Liver (tissue), 9 donors: Measurements from ENCODE around the gene STAT2. TPM values are rescaled to one million over a fixed set of nuclear protein-coding genes. Genes with fewer than 3 reads are reported as not detected.

Source experiments
- DNase-seq: peaks from one replicate; pipeline ENCODE4 v3.0.0-alpha.2; 2017; ENCODE audit warnings: low spot score
- H3K27ac ChIP-seq, 2 donors: one replicate each; pipeline ENCODE4 v1.7.0; 2013; ENCODE audit warnings: inconsistent platforms in 2 of 2, low read length in 2 of 2, control low read depth in 1 of 2, low read depth in 1 of 2, mild to moderate bottlenecking in 1 of 2
- H3K27me3 ChIP-seq, 4 donors: one replicate each; pipeline versions ENCODE4 v1.6.1 to v1.7.0; 2013; ENCODE audit warnings: low read length in 3 of 4, inconsistent platforms in 1 of 4, mild to moderate bottlenecking in 1 of 4, moderate library complexity in 1 of 4; ENCODE audit not compliant: control insufficient read depth in 4 of 4, insufficient read depth in 4 of 4
- H3K36me3 ChIP-seq, 4 donors: one replicate each; pipeline versions ENCODE4 v1.6.1 to v1.7.0; 2013; ENCODE audit warnings: low read length in 3 of 4, mild to moderate bottlenecking in 3 of 4, low read depth in 1 of 4, moderate library complexity in 1 of 4; ENCODE audit not compliant: control insufficient read depth in 4 of 4, insufficient read depth in 3 of 4
- H3K4me1 ChIP-seq, 4 donors: one replicate each; pipeline versions ENCODE4 v1.6.1 to v1.7.0; 2013; ENCODE audit warnings: low read length in 3 of 4, mild to moderate bottlenecking in 3 of 4, moderate library complexity in 1 of 4; ENCODE audit not compliant: control insufficient read depth in 4 of 4, insufficient read depth in 4 of 4
- H3K4me3 ChIP-seq, 3 donors: one replicate each; pipeline versions ENCODE4 v1.6.1 to v1.7.0; 2013; ENCODE audit warnings: low read length in 3 of 3, control low read depth in 1 of 3, low read depth in 1 of 3, mild to moderate bottlenecking in 1 of 3
- H3K9ac ChIP-seq, 2 donors: one replicate each; pipeline ENCODE4 v1.7.0; 2013; ENCODE audit warnings: low read length in 2 of 2, mild to moderate bottlenecking in 2 of 2, moderate library complexity in 2 of 2, control low read depth in 1 of 2, low read depth in 1 of 2
- H3K9me3 ChIP-seq, 4 donors: one replicate each; pipeline versions ENCODE4 v1.6.1 to v1.7.0; 2013; ENCODE audit warnings: low read length in 3 of 4; ENCODE audit not compliant: control insufficient read depth in 4 of 4
- EGR1 ChIP-seq, 2 donors: IDR thresholded peaks; 2 replicates each; pipeline ENCODE4 v1.6.1; 2016 to 2018; ENCODE audit warnings: antibody characterized with exemption in 2 of 2, low read depth in 2 of 2
- FOXA1 ChIP-seq: IDR thresholded peaks from 2 replicates; pipeline ENCODE4 v1.6.1; 2016; ENCODE audit warnings: antibody characterized with exemption
- FOXA2 ChIP-seq: IDR thresholded peaks from 2 replicates; pipeline ENCODE4 v1.6.1; 2016; ENCODE audit warnings: antibody characterized with exemption
- GABPA ChIP-seq, 2 donors: IDR thresholded peaks in 1 of 2; conservative IDR thresholded peaks in 1 of 2; 2 replicates each; pipeline ENCODE4 v1.6.1; 2016; ENCODE audit warnings: antibody characterized with exemption in 2 of 2, mild to moderate bottlenecking in 1 of 2, moderate library complexity in 1 of 2
- HNF4A ChIP-seq, 2 donors: conservative IDR thresholded peaks; 2 replicates each; pipeline ENCODE4 v1.6.1; 2016; ENCODE audit warnings: antibody characterized with exemption in 2 of 2, mild to moderate bottlenecking in 2 of 2
- HNF4G ChIP-seq: IDR thresholded peaks from 2 replicates; pipeline ENCODE4 v1.6.1; 2016; ENCODE audit warnings: antibody characterized with exemption
- JUND ChIP-seq, 2 donors: IDR thresholded peaks; 2 replicates each; pipeline ENCODE4 v1.6.1; 2016; ENCODE audit warnings: antibody characterized with exemption in 2 of 2
- NR2F2 ChIP-seq: IDR thresholded peaks from 2 replicates; pipeline ENCODE4 v1.6.1; 2016; ENCODE audit warnings: antibody characterized with exemption
- RAD21 ChIP-seq, 2 donors: IDR thresholded peaks; 2 replicates each; pipeline ENCODE4 v1.6.1; 2016; ENCODE audit warnings: antibody characterized with exemption in 2 of 2, mild to moderate bottlenecking in 2 of 2
- RXRA ChIP-seq, 2 donors: IDR thresholded peaks; 2 replicates each; pipeline ENCODE4 v1.6.1; 2017 to 2018; ENCODE audit warnings: antibody characterized with exemption in 2 of 2, mild to moderate bottlenecking in 1 of 2
- SP1 ChIP-seq: IDR thresholded peaks from 2 replicates; pipeline ENCODE4 v1.6.1; 2018; ENCODE audit warnings: antibody characterized with exemption, mild to moderate bottlenecking
- TAF1 ChIP-seq: conservative IDR thresholded peaks from 2 replicates; pipeline ENCODE4 v1.6.1; 2016; ENCODE audit warnings: antibody characterized with exemption, mild to moderate bottlenecking
- YY1 ChIP-seq: IDR thresholded peaks from 2 replicates; pipeline ENCODE4 v1.6.1; 2016; ENCODE audit warnings: antibody characterized with exemption, mild to moderate bottlenecking
- WGBS: extraction: QIAGEN DNeasy Blood & Tissue Kit; methylation state at CpG from one replicate; pipeline ENCODE4 v1.1.7; 2013; 5-methylcytosine and 5-hydroxymethylcytosine counted together
- polyA plus RNA-seq, 2 donors: library from polyadenylated mRNA; stranded (reverse) in 1 of 2; unstranded in 1 of 2; fragments of 200-250 nt in 1 of 2; fragments of >200 nt in 1 of 2; fragmentation: Nextera tagmentation in 1 of 2; extraction: Ambion mirVana in 1 of 2; gene quantifications; one replicate each; pipeline versions ENCODE4 v1.2.1 to v1.2.3, GENCODE V29; 2013 to 2015
- total RNA-seq, 2 donors: library from RNA; depleted of rRNA; stranded (reverse); fragments of >200 nt; gene quantifications; one replicate each; pipeline ENCODE4 v1.2.3, GENCODE V29; 2014
- TF ChIP-seq, protein P1 (sequence below): IDR thresholded peaks from 2 replicates; pipeline ENCODE4 v1.6.1; 2016; ENCODE audit warnings: antibody characterized with exemption
- TF ChIP-seq, protein P2 (sequence below): IDR thresholded peaks from 2 replicates; pipeline ENCODE4 v1.6.1; 2016; ENCODE audit warnings: antibody characterized with exemption
- TF ChIP-seq, protein P3 (sequence below): IDR thresholded peaks from 2 replicates; pipeline ENCODE4 v1.6.1; 2016; ENCODE audit warnings: antibody characterized with exemption, mild to moderate bottlenecking
- TF ChIP-seq, protein P4 (sequence below): IDR thresholded peaks from 2 replicates; pipeline ENCODE4 v1.6.1; 2016; ENCODE audit warnings: antibody characterized with exemption
- TF ChIP-seq, protein P5 (sequence below): fragments of 150-350 bp; IDR thresholded peaks from 2 replicates; pipeline ENCODE4 v1.5.1; 2017; ENCODE audit warnings: improper control_type of control experiment, low read depth, low read length; ENCODE audit not compliant: missing input control
- donor health status: healthy.
- donor health status: healthy.
- donor health status: healthy.
- donor health status: healthy.
- donor health status: healthy.

The STAT2 gene
- total and polyA plus RNA-seq, 4 donors, result 48.4 to 219 (median 66.6) TPM

DNA sequence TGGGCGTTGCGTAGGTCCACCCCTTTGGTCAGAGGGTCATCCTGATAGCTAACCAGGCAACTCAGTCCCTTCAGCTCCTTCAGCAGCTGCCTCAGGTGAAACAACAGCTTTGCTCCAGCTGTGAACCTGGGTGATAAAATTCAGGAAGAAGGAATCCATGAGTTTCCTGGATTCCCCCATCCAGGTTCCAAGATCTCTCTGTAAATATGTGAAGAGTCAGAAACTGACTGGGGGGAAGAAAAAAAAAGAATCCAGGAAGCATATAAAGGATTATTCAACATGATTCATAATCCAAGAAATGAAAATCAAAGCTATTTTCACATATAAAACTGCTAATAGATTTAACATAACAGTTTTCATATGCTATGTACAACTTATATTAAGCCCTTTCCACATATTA lies 8.6 kb downstream of the STAT2 start:
- Histone ChIP-seq H3K27me3 (no peaks in the 10 kb centered on the region), H3K27ac (no peak overlapping the region), H3K4me1 (peaks cover 0 to 6% (median 6%) of the 10 kb centered on the region in 4 donors), H3K36me3 (peaks cover 25 to 83% (median 77%) of the 10 kb centered on the region in 4 donors), H3K4me3 (no peak overlapping the region), H3K9me3 (no peaks in the 10 kb centered on the region), H3K9ac (no peak overlapping the region)
- TF ChIP-seq, protein P1, sequence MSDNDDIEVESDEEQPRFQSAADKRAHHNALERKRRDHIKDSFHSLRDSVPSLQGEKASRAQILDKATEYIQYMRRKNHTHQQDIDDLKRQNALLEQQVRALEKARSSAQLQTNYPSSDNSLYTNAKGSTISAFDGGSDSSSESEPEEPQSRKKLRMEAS, result no peak
- TF ChIP-seq, protein P2, sequence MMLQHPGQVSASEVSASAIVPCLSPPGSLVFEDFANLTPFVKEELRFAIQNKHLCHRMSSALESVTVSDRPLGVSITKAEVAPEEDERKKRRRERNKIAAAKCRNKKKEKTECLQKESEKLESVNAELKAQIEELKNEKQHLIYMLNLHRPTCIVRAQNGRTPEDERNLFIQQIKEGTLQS, result no peak
- no peak for TF ChIP-seq HNF4G
- no peak for TF ChIP-seq HNF4A (conservative IDR thresholded peaks at IDR 0.05)
- TF ChIP-seq YY1, result no peak
- TF ChIP-seq, protein P3, sequence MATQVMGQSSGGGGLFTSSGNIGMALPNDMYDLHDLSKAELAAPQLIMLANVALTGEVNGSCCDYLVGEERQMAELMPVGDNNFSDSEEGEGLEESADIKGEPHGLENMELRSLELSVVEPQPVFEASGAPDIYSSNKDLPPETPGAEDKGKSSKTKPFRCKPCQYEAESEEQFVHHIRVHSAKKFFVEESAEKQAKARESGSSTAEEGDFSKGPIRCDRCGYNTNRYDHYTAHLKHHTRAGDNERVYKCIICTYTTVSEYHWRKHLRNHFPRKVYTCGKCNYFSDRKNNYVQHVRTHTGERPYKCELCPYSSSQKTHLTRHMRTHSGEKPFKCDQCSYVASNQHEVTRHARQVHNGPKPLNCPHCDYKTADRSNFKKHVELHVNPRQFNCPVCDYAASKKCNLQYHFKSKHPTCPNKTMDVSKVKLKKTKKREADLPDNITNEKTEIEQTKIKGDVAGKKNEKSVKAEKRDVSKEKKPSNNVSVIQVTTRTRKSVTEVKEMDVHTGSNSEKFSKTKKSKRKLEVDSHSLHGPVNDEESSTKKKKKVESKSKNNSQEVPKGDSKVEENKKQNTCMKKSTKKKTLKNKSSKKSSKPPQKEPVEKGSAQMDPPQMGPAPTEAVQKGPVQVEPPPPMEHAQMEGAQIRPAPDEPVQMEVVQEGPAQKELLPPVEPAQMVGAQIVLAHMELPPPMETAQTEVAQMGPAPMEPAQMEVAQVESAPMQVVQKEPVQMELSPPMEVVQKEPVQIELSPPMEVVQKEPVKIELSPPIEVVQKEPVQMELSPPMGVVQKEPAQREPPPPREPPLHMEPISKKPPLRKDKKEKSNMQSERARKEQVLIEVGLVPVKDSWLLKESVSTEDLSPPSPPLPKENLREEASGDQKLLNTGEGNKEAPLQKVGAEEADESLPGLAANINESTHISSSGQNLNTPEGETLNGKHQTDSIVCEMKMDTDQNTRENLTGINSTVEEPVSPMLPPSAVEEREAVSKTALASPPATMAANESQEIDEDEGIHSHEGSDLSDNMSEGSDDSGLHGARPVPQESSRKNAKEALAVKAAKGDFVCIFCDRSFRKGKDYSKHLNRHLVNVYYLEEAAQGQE, result no peak
- no peak for TF ChIP-seq FOXA2
- no peak for TF ChIP-seq GABPA (IDR thresholded peaks at IDR 0.05 in 1 of 2, conservative IDR thresholded peaks at IDR 0.05 in 1 of 2)
- TF ChIP-seq, protein P4, sequence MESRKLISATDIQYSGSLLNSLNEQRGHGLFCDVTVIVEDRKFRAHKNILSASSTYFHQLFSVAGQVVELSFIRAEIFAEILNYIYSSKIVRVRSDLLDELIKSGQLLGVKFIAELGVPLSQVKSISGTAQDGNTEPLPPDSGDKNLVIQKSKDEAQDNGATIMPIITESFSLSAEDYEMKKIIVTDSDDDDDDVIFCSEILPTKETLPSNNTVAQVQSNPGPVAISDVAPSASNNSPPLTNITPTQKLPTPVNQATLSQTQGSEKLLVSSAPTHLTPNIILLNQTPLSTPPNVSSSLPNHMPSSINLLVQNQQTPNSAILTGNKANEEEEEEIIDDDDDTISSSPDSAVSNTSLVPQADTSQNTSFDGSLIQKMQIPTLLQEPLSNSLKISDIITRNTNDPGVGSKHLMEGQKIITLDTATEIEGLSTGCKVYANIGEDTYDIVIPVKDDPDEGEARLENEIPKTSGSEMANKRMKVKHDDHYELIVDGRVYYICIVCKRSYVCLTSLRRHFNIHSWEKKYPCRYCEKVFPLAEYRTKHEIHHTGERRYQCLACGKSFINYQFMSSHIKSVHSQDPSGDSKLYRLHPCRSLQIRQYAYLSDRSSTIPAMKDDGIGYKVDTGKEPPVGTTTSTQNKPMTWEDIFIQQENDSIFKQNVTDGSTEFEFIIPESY, result no peak
- no peak for TF ChIP-seq NR2F2
- TF ChIP-seq RAD21 (IDR thresholded peaks at IDR 0.05), result no peak
- no peak for TF ChIP-seq FOXA1
- TF ChIP-seq JUND (IDR thresholded peaks at IDR 0.05), result no peak
- TF ChIP-seq, protein P5, sequence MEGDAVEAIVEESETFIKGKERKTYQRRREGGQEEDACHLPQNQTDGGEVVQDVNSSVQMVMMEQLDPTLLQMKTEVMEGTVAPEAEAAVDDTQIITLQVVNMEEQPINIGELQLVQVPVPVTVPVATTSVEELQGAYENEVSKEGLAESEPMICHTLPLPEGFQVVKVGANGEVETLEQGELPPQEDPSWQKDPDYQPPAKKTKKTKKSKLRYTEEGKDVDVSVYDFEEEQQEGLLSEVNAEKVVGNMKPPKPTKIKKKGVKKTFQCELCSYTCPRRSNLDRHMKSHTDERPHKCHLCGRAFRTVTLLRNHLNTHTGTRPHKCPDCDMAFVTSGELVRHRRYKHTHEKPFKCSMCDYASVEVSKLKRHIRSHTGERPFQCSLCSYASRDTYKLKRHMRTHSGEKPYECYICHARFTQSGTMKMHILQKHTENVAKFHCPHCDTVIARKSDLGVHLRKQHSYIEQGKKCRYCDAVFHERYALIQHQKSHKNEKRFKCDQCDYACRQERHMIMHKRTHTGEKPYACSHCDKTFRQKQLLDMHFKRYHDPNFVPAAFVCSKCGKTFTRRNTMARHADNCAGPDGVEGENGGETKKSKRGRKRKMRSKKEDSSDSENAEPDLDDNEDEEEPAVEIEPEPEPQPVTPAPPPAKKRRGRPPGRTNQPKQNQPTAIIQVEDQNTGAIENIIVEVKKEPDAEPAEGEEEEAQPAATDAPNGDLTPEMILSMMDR, result no peak
- no peak for TF ChIP-seq TAF1
- no peak for TF ChIP-seq RXRA (IDR thresholded peaks at IDR 0.05)
- no peak for TF ChIP-seq EGR1 (IDR thresholded peaks at IDR 0.05; ENCODE audit: low read depth in 2 of 2)
- TF ChIP-seq SP1, result no peak
- no peak for DNase-seq
- WGBS, result 95% methylated on average over 2 of the region's 2 CpGs
